GM18519 (cell line): ENCODE results near the gene LHX6.

ENCODE experiments used
- ATAC-seq: cut with Tn5 transposase; IDR thresholded peaks from one replicate; pipeline ENCODE4 v1.9.1; 2021; ENCODE audit warnings: mild to moderate bottlenecking, moderate library complexity; ENCODE audit not compliant: unreplicated experiment, low FRiP score

LHX6 gene

GRCh38 chr9:122159026-122159924 lies 69.5 kb downstream of the LHX6 start, which contains the start of the genes MORN5 and NDUFA8:
TSS of gene MORN5 (plus strand) at chr9:122159908. CDS start at chr9:122159973, 65 bp downstream.
TSS of gene NDUFA8 (minus strand) at chr9:122159779. CDS start at chr9:122159677, 102 bp downstream.
- ATAC-seq, result peak; percentile 91

- peak; percentile 42 for ATAC-seq
Measured at GRCh38 chr9:122158202-122158601, 70.6 kb downstream of the LHX6 start.

DNA sequence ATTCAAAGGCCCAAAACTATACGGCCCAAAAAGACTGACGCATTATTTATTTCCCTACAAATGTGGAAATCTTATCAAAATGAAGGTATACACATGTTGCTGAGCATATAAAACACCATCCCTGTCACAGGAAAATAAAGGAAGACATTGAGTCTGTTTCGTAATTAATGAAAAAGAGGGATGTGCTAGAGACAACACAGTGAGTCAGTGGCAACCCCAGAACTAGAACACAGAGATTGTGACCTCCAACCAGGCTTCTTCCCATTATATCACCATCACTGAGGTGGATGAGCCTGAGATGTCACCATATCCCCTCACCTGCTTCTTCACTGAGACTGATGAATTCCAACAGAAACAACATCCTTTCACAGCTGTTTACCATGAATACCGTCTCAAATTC lies 73.0 kb downstream of the LHX6 start:
- ATAC-seq, result no peak
